IMR-90 (cell line): ENCODE data around the gene HRH1. TPM values are rescaled to one million over a fixed set of nuclear protein-coding genes. Genes with fewer than 3 reads are reported as not detected.

Experiments used
- ATAC-seq: fragments of 200-7000 bp; cut with Tn5 transposase; 2 replicates; pipeline ENCODE4 v1.9.1; 2020; ENCODE audit warnings: low read depth, mild to moderate bottlenecking, moderate library complexity
- BruUV-seq: library from RNA; stranded (reverse); fragments of 400-500 nt; replicated peaks from 2 replicates; lab custom pipeline; 2021; lab: Mats Ljungman, UMichigan
- CTCF ChIA-PET: fragments of 300-600 bp; formaldehyde crosslinking; extraction: SDS; loops from one replicate; lab custom pipeline; 2021; ENCODE audit warnings: antibody characterized with exemption; lab: Yijun Ruan, JAX
- POLR2A ChIA-PET: fragments of 300-600 bp; sonication (Branson Sonifier 250); formaldehyde crosslinking; loops from one replicate; lab custom pipeline; 2022; ENCODE audit warnings: antibody characterized with exemption; ENCODE audit not compliant: unreplicated experiment; lab: Charles Lee
- DNase-seq: peaks from one replicate; pipeline ENCODE4 v3.0.0; 2013
- H2AFZ ChIP-seq: replicated peaks from 2 replicates; pipeline ENCODE3; 2013; ENCODE audit warnings: low read length, mild to moderate bottlenecking; ENCODE audit not compliant: poor library complexity
- H2AK5ac ChIP-seq: 2 replicates; pipeline ENCODE4 v1.6.1; 2013; ENCODE audit warnings: low read depth, low read length, inconsistent platforms
- H2AK9ac ChIP-seq: replicated peaks from 2 replicates; pipeline ENCODE3; 2013; ENCODE audit warnings: mild to moderate bottlenecking, low read depth, low read length, moderate library complexity; ENCODE audit not compliant: poor library complexity
- H2BK120ac ChIP-seq: 2 replicates; pipeline ENCODE4 v1.6.1; 2013; ENCODE audit warnings: low read depth, low read length, inconsistent platforms
- H2BK15ac ChIP-seq: 3 replicates; pipeline ENCODE4 v1.6.1; 2013; ENCODE audit warnings: low read depth, low read length, inconsistent platforms
- H2BK20ac ChIP-seq: 2 replicates; pipeline ENCODE4 v1.6.1; 2013; ENCODE audit warnings: low read depth, mild to moderate bottlenecking, inconsistent platforms, low read length, moderate library complexity
- H2BK5ac ChIP-seq: 2 replicates; pipeline ENCODE4 v1.6.1; 2013; ENCODE audit warnings: mild to moderate bottlenecking, low read depth, low read length, inconsistent platforms; ENCODE audit not compliant: poor library complexity, severe bottlenecking
- H3K14ac ChIP-seq: replicated peaks from 2 replicates; pipeline ENCODE4 v1.6.1; 2013; ENCODE audit warnings: low read depth, low read length, inconsistent platforms
- H3K18ac ChIP-seq: 2 replicates; pipeline ENCODE4 v1.6.1; 2013; ENCODE audit warnings: low read depth, low read length, control low read depth
- H3K23ac ChIP-seq: 2 replicates; pipeline ENCODE4 v1.6.1; 2013; ENCODE audit warnings: low read depth, low read length, inconsistent platforms
- H3K27ac ChIP-seq: 2 replicates; pipeline ENCODE4 v1.5.1; 2013; ENCODE audit warnings: mild to moderate bottlenecking, control low read depth, low read length; ENCODE audit not compliant: insufficient read depth
- H3K27me3 ChIP-seq: 2 replicates; pipeline ENCODE4 v1.6.1; 2013; ENCODE audit warnings: low read length; ENCODE audit not compliant: control insufficient read depth, insufficient read depth
- H3K36me3 ChIP-seq: 2 replicates; pipeline ENCODE4 v1.6.1; 2013; ENCODE audit warnings: low read length, mixed read lengths; ENCODE audit not compliant: control insufficient read depth, insufficient read depth
- H3K4ac ChIP-seq: 2 replicates; pipeline ENCODE4 v1.6.1; 2013; ENCODE audit warnings: low read depth, low read length, inconsistent platforms
- H3K4me1 ChIP-seq: 2 replicates; pipeline ENCODE4 v1.6.1; 2013; ENCODE audit warnings: low read length, mixed read lengths; ENCODE audit not compliant: control insufficient read depth, insufficient read depth
- H3K4me2 ChIP-seq: 2 replicates; pipeline ENCODE4 v1.6.1; 2013; ENCODE audit warnings: low read depth, mild to moderate bottlenecking, control low read depth, low read length, moderate library complexity
- H3K4me3 ChIP-seq: 2 replicates; pipeline ENCODE4 v1.5.1; 2013; ENCODE audit warnings: low read depth, mild to moderate bottlenecking, control low read depth, low read length, moderate library complexity; ENCODE audit not compliant: insufficient read depth
- H3K56ac ChIP-seq: 2 replicates; pipeline ENCODE4 v1.6.1; 2013; ENCODE audit warnings: low read length, inconsistent platforms; ENCODE audit not compliant: insufficient read depth; ENCODE audit errors: extremely low read depth
- H3K79me1 ChIP-seq, 2 experiments: 2 replicates each; pipeline ENCODE4 v1.6.1; 2013; ENCODE audit warnings: low read length in 2 of 2, inconsistent platforms in 1 of 2, low read depth in 1 of 2
- H3K9ac ChIP-seq: 2 replicates; pipeline ENCODE4 v1.6.1; 2013; ENCODE audit warnings: low read depth, low read length, control low read depth
- H3K9me1 ChIP-seq: 2 replicates; pipeline ENCODE4 v1.6.1; 2013; ENCODE audit warnings: low read length, inconsistent platforms; ENCODE audit not compliant: insufficient read depth
- H3K9me3 ChIP-seq: 2 replicates; pipeline ENCODE4 v1.6.1; 2013; ENCODE audit warnings: low read length; ENCODE audit not compliant: control insufficient read depth, insufficient read depth
- H4K20me1 ChIP-seq: 2 replicates; pipeline ENCODE4 v1.6.1; 2013; ENCODE audit warnings: low read length, inconsistent platforms; ENCODE audit not compliant: insufficient read depth
- H4K5ac ChIP-seq: 2 replicates; pipeline ENCODE4 v1.6.1; 2013; ENCODE audit warnings: mild to moderate bottlenecking, low read depth, low read length, control low read depth
- H4K8ac ChIP-seq, 2 experiments: 2 replicates each; pipeline ENCODE4 v1.6.1; 2013; ENCODE audit warnings: low read depth in 2 of 2, low read length in 2 of 2, control low read depth in 1 of 2, inconsistent platforms in 1 of 2
- H4K91ac ChIP-seq: 2 replicates; pipeline ENCODE4 v1.6.1; 2013; ENCODE audit warnings: low read depth, low read length, inconsistent platforms; ENCODE audit not compliant: insufficient read depth
- BHLHE40 ChIP-seq: fragments of 150-350 bp; IDR thresholded peaks from 2 replicates; pipeline ENCODE4 v1.6.1; 2016; ENCODE audit warnings: mild to moderate bottlenecking, low read depth, low read length
- CEBPB ChIP-seq: IDR thresholded peaks from 2 replicates; pipeline ENCODE4 v1.6.1; 2012; ENCODE audit warnings: low read depth, low read length, improper control_type of control experiment
- CHD1 ChIP-seq: IDR thresholded peaks from 2 replicates; pipeline ENCODE4 v1.6.1; 2012; ENCODE audit warnings: low read depth, low read length, improper control_type of control experiment
- FOS ChIP-seq: fragments of 150-350 bp; IDR thresholded peaks from 2 replicates; pipeline ENCODE4 v1.6.1; 2016; ENCODE audit warnings: low read depth, low read length
- MAFK ChIP-seq: IDR thresholded peaks from 2 replicates; pipeline ENCODE4 v1.6.1; 2012; ENCODE audit warnings: low read depth, low read length, improper control_type of control experiment
- MAZ ChIP-seq: IDR thresholded peaks from 2 replicates; pipeline ENCODE4 v1.6.1; 2012; ENCODE audit warnings: low read depth, mild to moderate bottlenecking, low read length, improper control_type of control experiment, moderate library complexity, borderline replicate concordance
- MXI1 ChIP-seq: IDR thresholded peaks from 2 replicates; pipeline ENCODE4 v1.6.1; 2012; ENCODE audit warnings: low read depth, mild to moderate bottlenecking, low read length, moderate library complexity, borderline replicate concordance
- NFE2L2 ChIP-seq: fragments of 150-350 bp; IDR thresholded peaks from 2 replicates; pipeline ENCODE4 v1.6.1; 2016; ENCODE audit warnings: low read depth, mild to moderate bottlenecking, low read length
- POLR2A ChIP-seq: IDR thresholded peaks from 2 replicates; pipeline ENCODE4 v1.6.1; 2012; ENCODE audit warnings: mild to moderate bottlenecking, low read depth, low read length
- RAD21 ChIP-seq: IDR thresholded peaks from 2 replicates; pipeline ENCODE4 v1.6.1; 2012; ENCODE audit warnings: low read length, improper control_type of control experiment
- RCOR1 ChIP-seq: IDR thresholded peaks from 2 replicates; pipeline ENCODE4 v1.6.1; 2012; ENCODE audit warnings: mild to moderate bottlenecking, low read length, improper control_type of control experiment; ENCODE audit not compliant: insufficient replicate concordance
- RFX5 ChIP-seq: IDR thresholded peaks from 2 replicates; pipeline ENCODE4 v1.8.0; 2012; ENCODE audit warnings: low read depth, mild to moderate bottlenecking, low read length, moderate library complexity
- SMC3 ChIP-seq: fragments of 150-350 bp; IDR thresholded peaks from 2 replicates; pipeline ENCODE4 v1.6.1; 2016; ENCODE audit warnings: low read depth, mild to moderate bottlenecking, antibody characterized with exemption, low read length, moderate library complexity
- WGBS, 2 experiments: methylation state at CpG; one replicate each; pipeline versions ENCODE4 v1.1.5 to v1.1.7; 2013; ENCODE audit warnings: missing lambda C conversion rate in 2 of 2; ENCODE audit not compliant: insufficient read length in 1 of 2; ENCODE audit errors: extremely low coverage in 2 of 2; 5-methylcytosine and 5-hydroxymethylcytosine counted together
- dilution Hi-C: fragments of 300-500 bp; cut with HindIII; formaldehyde crosslinking; loops from one replicate; pipeline ENCODE4 v1.14.3; 2018; ENCODE audit warnings: low sequenced_read_pairs; ENCODE audit not compliant: unreplicated experiment
- in situ Hi-C: fragments of 300-500 bp; cut with MboI; formaldehyde crosslinking; loops from 3 replicates; pipeline ENCODE4 v1.14.3; 2019; ENCODE audit warnings: low sequenced_read_pairs, inconsistent platforms, mixed read lengths
- intact Hi-C: fragments of 100-400 bp; cut with micrococcal nuclease; formaldehyde crosslinking; loops from 2 replicates; pipeline ENCODE4 v1.10.0; 2022
- polyA plus RNA-seq, 3 experiments: library from polyadenylated mRNA; depleted of rRNA; stranded (reverse); fragments of >200 nt; gene quantifications; 2 replicates each; pipeline ENCODE4 v1.2.3, GENCODE V29; 2012; ENCODE audit warnings: low replicate concordance in 1 of 3
- total RNA-seq: library from RNA; depleted of rRNA; stranded (reverse); fragments of >200 nt; gene quantifications from 2 replicates; pipeline ENCODE4 v1.2.3, GENCODE V29; 2012
- TF ChIP-seq, protein P1 (sequence below): fragments of 150-350 bp; IDR thresholded peaks from 2 replicates; pipeline ENCODE4 v1.6.1; 2017; ENCODE audit warnings: mild to moderate bottlenecking, antibody characterized with exemption, low read length, low read depth
- TF ChIP-seq, protein P2 (sequence below): fragments of 150-350 bp; IDR thresholded peaks from 2 replicates; pipeline ENCODE4 v1.6.1; 2016; ENCODE audit warnings: low read depth, mild to moderate bottlenecking, low read length, moderate library complexity, borderline replicate concordance
- TF ChIP-seq, protein P3 (sequence below): conservative IDR thresholded peaks from 2 replicates; pipeline ENCODE4 v1.5.1; 2012; ENCODE audit warnings: mild to moderate bottlenecking, low read depth, low read length, improper control_type of control experiment

HRH1 gene
- total and polyA plus RNA-seq, 2 of the 4 experiments (the other 2 are of a cell fraction) = 7.6 to 16.1 TPM

DNA sequence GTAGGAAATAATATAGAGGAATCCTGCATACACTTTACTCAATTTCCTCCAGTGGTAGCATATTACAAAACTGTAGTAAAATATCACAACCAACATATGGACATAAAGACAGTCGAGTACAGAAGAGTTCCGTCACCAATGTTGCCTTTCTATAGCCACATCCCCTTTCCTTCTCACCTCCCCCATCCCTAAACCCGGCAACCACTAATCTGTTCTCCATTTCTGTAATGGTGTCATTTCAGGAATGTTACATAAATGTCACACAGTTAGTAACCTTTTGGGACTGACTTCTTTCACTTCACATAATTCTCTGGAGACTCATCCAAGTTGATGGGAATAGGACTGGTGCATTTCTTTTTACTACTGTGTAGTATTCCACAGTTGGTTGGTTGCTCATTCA, 76.5 kb downstream of the HRH1 start:
- intact Hi-C loops = no loop called here

More for the DNA sequence above, 76.5 kb downstream of the HRH1 start:
- Histone ChIP-seq H3K9me1 (peaks cover 7% of the 10 kb centered on the region; the same call in 1 of the 2 replicates), H2BK20ac (no peak overlapping the region), H4K5ac (no peak overlapping the region), H2AK5ac (no peak overlapping the region), H2BK120ac (no peak overlapping the region), H3K4me2 (no peak overlapping the region), H3K4me1 (peaks cover under 1% of the 10 kb centered on the region), H3K4me3 (no peak overlapping the region), H2AFZ (no peak overlapping the region), H3K14ac (no peak overlapping the region), H3K79me1 (peaks cover 14 to 43% of the 10 kb centered on the region in 2 experiments), H2AK9ac (no peak overlapping the region), H3K56ac (no peak overlapping the region), H3K27ac (no peak overlapping the region), H2BK5ac (no peak overlapping the region), H4K8ac (no peak overlapping the region), H4K91ac (no peak overlapping the region), H3K23ac (no peak overlapping the region), H3K9ac (no peak overlapping the region), H3K36me3 (peaks cover 8% of the 10 kb centered on the region), H3K27me3 (no peaks in the 10 kb centered on the region), H3K18ac (no peak overlapping the region), H3K4ac (no peak overlapping the region), H2BK15ac (no peak overlapping the region), H4K20me1 (no peaks in the 10 kb centered on the region), H3K9me3 (no peaks in the 10 kb centered on the region)
- no CpG with 5 or more reads among the region's 3 CpGs for WGBS, 2 experiments
- TF ChIP-seq CHD1 = no peak
- no peak for TF ChIP-seq BHLHE40
- TF ChIP-seq, protein P1, sequence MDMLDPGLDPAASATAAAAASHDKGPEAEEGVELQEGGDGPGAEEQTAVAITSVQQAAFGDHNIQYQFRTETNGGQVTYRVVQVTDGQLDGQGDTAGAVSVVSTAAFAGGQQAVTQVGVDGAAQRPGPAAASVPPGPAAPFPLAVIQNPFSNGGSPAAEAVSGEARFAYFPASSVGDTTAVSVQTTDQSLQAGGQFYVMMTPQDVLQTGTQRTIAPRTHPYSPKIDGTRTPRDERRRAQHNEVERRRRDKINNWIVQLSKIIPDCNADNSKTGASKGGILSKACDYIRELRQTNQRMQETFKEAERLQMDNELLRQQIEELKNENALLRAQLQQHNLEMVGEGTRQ = no peak
- TF ChIP-seq POLR2A = no peak
- TF ChIP-seq, protein P2, sequence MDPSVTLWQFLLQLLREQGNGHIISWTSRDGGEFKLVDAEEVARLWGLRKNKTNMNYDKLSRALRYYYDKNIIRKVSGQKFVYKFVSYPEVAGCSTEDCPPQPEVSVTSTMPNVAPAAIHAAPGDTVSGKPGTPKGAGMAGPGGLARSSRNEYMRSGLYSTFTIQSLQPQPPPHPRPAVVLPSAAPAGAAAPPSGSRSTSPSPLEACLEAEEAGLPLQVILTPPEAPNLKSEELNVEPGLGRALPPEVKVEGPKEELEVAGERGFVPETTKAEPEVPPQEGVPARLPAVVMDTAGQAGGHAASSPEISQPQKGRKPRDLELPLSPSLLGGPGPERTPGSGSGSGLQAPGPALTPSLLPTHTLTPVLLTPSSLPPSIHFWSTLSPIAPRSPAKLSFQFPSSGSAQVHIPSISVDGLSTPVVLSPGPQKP = no peak
- no peak for TF ChIP-seq RCOR1
- TF ChIP-seq FOS = no peak
- no peak for TF ChIP-seq MAFK
- TF ChIP-seq RFX5 = no peak
- no peak for TF ChIP-seq NFE2L2
- no peak for TF ChIP-seq MXI1
- no peak for TF ChIP-seq MAZ
- TF ChIP-seq, protein P3, sequence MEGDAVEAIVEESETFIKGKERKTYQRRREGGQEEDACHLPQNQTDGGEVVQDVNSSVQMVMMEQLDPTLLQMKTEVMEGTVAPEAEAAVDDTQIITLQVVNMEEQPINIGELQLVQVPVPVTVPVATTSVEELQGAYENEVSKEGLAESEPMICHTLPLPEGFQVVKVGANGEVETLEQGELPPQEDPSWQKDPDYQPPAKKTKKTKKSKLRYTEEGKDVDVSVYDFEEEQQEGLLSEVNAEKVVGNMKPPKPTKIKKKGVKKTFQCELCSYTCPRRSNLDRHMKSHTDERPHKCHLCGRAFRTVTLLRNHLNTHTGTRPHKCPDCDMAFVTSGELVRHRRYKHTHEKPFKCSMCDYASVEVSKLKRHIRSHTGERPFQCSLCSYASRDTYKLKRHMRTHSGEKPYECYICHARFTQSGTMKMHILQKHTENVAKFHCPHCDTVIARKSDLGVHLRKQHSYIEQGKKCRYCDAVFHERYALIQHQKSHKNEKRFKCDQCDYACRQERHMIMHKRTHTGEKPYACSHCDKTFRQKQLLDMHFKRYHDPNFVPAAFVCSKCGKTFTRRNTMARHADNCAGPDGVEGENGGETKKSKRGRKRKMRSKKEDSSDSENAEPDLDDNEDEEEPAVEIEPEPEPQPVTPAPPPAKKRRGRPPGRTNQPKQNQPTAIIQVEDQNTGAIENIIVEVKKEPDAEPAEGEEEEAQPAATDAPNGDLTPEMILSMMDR = no peak
- no peak for TF ChIP-seq SMC3
- no peak for TF ChIP-seq CEBPB
- no peak for TF ChIP-seq RAD21
- in situ Hi-C loops (no loop called here), dilution Hi-C loops (no loop called here)
- BruUV-seq = no TSS peak
- ATAC-seq (no peak), DNase-seq (no peak)
- POLR2A ChIA-PET = no interaction called here
- CTCF ChIA-PET = no interaction called here
